GM12874 (cell line): Measurements from ENCODE around the gene ADCY2.

ENCODE experiments used
- TF ChIP-seq, protein P1 (sequence below): IDR thresholded peaks from 2 replicates; pipeline ENCODE4 v1.5.1; 2011; ENCODE audit warnings: low read depth, mild to moderate bottlenecking, control low read depth, low read length, moderate library complexity; ENCODE audit not compliant: insufficient read depth

ADCY2 gene

DNA sequence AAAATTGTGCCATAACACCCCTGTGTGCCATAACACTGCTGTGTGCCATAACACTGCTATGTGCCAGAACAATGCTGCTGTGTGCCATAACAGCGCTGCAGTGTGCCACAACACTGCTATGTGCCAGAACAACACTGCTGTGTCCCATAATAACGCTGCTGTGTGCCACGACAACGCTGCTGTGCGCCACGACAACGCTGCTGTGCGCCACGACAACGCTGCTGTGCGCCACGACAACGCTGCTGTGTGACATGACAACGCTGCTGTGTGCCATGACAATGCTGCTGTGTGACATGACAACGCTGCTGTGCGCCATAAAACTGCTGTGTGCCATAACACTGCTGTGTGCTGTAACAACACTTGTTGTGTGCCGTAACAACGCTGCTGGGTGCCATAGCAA is 429.1 kb downstream of the ADCY2 start:
- TF ChIP-seq, protein P1, sequence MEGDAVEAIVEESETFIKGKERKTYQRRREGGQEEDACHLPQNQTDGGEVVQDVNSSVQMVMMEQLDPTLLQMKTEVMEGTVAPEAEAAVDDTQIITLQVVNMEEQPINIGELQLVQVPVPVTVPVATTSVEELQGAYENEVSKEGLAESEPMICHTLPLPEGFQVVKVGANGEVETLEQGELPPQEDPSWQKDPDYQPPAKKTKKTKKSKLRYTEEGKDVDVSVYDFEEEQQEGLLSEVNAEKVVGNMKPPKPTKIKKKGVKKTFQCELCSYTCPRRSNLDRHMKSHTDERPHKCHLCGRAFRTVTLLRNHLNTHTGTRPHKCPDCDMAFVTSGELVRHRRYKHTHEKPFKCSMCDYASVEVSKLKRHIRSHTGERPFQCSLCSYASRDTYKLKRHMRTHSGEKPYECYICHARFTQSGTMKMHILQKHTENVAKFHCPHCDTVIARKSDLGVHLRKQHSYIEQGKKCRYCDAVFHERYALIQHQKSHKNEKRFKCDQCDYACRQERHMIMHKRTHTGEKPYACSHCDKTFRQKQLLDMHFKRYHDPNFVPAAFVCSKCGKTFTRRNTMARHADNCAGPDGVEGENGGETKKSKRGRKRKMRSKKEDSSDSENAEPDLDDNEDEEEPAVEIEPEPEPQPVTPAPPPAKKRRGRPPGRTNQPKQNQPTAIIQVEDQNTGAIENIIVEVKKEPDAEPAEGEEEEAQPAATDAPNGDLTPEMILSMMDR: no peak

DNA sequence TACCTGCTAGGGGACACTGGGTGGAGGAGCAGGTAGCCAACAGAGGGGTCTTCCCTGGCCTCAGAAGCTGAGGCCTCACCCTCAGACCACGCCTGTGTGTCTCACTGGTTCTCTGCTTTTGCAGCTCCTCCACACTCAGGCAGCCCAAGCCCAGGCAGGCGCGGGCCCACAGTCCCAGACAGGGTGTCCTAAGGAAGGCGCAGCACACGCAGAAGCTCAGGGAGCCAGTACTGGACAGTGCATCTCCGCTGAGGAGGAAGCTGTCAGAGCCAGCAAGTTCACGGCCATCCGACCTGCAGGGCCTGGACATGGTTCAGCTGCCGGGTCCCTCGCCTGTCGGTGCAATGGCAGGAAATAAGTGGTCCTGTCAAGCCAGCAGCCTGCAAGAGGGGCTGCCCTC is 429.7 kb downstream of the ADCY2 start:
- TF ChIP-seq, protein P1: no peak

DNA sequence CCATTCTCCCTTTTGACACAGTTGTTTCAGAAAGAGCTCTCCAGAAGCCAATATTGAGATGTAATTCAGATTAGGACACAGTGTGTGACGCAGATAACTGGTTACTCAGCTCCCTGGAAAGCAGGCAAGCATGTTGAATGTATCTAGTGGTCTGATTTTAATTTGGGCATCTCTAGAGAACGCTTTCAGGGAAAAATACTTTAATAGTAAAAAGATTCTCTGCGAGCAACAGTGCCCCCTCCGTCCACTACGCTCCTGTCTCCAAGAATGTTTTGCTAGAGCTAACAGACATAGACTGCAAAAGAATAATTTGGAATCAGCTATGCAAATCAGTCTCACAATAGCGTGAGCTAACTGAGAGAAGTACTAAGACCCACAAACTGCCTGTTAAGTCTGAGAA is 431.7 kb downstream of the ADCY2 start:
- TF ChIP-seq, protein P1: no peak

DNA sequence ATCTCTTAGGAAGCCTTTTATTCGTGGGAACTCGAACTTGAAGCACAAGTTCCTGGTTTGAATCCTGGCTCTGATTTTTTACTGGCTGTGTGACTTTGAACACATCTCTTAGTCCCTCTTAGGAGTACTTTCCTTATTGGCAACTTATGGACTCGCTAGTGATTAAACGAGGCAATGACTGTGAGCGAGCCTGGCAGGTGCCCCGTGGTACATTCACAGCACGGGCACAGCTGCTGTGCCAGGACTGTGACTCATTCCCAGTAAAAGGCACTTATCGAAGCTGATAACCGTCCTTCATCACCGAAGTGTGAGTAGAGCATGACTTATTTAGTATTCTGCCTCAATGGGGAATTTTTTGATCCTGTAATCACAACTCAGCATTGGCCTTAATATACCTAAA is 432.3 kb downstream of the ADCY2 start:
- TF ChIP-seq, protein P1: no peak

DNA sequence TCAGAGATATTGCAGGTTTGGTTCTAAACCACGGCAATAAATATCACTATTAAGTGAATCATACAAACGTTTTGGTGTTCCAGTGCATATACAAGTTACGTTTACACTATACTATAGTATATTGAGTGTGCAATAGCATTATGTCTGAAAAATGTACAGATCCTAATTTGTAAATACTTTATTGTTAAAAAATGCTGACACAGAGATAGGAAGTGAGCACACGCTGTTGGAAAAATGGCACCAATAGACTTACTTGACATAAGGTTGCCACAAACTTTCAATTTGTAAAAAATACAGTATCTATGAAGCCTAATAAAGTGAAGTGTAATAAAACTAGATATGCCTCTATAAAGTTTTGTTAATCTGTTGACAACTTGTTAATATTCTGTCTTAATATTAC is 439.0 kb downstream of the ADCY2 start:
- TF ChIP-seq, protein P1: no peak

DNA sequence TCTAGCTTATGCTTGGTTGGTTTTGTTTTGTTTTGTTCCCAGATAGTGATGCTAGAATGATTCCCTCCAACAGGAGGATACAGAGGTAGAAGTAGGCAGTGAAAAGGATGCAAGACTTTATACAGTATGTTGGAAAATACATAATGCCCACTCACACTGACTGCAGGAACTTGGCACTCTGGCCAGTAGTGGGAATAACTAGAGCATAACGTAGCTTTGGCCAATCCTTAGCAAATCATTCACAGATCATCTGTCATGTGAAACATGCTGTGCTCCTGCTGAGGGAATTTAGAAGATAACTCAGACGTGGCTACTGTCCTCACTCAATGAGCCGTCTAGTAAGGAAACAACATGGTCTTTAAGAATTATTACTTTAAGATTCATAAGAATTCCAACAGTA is 441.5 kb downstream of the ADCY2 start:
- TF ChIP-seq, protein P1: no peak

DNA sequence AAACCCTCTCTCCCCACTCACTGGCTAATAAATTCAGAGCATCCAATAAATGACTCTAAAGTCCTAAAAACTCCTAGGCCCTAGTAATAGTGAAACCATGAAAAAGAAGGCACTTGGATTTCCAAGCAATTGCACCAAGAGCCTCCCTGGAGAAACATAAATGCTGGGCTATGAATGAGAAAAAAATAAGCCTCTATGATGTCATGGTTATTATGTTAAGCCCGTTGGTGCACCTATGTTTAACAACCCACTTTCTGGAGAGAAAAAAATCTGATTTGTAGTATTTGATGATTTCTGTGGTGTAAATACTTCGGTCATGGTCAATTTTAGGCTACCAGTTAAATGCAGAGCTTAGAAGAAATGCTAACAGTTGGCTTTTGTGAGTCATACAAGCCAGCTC is 446.6 kb downstream of the ADCY2 start:
- TF ChIP-seq, protein P1: no peak

DNA sequence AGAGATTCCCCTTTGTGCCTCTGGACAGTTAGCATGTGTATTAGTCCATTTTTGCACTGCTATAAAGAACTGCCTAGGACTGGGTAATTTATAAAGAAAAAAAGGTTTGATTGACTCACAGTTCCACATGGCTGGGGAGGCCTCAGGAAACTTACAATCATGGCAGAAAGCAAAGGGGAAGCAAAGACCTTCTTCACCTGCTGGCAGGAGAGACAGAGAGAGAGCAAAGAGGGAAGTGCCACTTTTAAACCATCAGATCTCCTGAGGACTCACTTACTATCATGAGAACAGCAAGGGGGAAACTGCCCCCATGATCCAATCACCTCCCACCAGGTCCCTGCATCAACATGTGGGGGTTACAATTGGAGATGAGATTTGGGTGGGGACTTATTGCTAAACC is 449.0 kb downstream of the ADCY2 start:
- TF ChIP-seq, protein P1: no peak
